ENCODE data around the gene MAMDC4.

The MAMDC4 gene

GRCh38 chr9:136826703-136827582 is 25.2 kb upstream of the MAMDC4 start:
- no peak overlapping the region for H3K4me2 ChIP-seq (ENCODE audit: low read depth, low read length, poor library complexity, severe bottlenecking)
- no peak overlapping the region for H2AFZ ChIP-seq (ENCODE audit: low read length)
- H3K9me3 ChIP-seq (ENCODE audit: insufficient read depth, low read depth, low read length): no peaks in the 10 kb centered on the region
- no peaks in the 10 kb centered on the region for H3F3A ChIP-seq (ENCODE audit: low read depth)
- no peaks in the 10 kb centered on the region for H3K27me3 ChIP-seq (ENCODE audit: insufficient read depth, low read length, poor library complexity, severe bottlenecking)
- peaks cover 34% of the 10 kb centered on the region; the same call in 1 of the 2 replicates for H3K36me3 ChIP-seq (ENCODE audit: insufficient read depth, low read length)
- no peaks in the 10 kb centered on the region for H3K79me2 ChIP-seq (ENCODE audit: insufficient read depth, low read length)
- H4K20me1 ChIP-seq (ENCODE audit: insufficient read depth, low read length, poor library complexity, severe bottlenecking): no peaks in the 10 kb centered on the region
- no peak overlapping the region for H3K9ac ChIP-seq (ENCODE audit: low read depth, low read length, poor library complexity, severe bottlenecking)
- H3K4me3 ChIP-seq (ENCODE audit: low read length, poor library complexity, severe bottlenecking): no peak overlapping the region
- no peaks in the 10 kb centered on the region for H3K9me2 ChIP-seq (replicated peaks; ENCODE audit: low read depth, low read length)
- H3K4me1 ChIP-seq (ENCODE audit: insufficient read depth, low read length, poor library complexity, severe bottlenecking): no peaks in the 10 kb centered on the region
- TF ChIP-seq, protein P1, sequence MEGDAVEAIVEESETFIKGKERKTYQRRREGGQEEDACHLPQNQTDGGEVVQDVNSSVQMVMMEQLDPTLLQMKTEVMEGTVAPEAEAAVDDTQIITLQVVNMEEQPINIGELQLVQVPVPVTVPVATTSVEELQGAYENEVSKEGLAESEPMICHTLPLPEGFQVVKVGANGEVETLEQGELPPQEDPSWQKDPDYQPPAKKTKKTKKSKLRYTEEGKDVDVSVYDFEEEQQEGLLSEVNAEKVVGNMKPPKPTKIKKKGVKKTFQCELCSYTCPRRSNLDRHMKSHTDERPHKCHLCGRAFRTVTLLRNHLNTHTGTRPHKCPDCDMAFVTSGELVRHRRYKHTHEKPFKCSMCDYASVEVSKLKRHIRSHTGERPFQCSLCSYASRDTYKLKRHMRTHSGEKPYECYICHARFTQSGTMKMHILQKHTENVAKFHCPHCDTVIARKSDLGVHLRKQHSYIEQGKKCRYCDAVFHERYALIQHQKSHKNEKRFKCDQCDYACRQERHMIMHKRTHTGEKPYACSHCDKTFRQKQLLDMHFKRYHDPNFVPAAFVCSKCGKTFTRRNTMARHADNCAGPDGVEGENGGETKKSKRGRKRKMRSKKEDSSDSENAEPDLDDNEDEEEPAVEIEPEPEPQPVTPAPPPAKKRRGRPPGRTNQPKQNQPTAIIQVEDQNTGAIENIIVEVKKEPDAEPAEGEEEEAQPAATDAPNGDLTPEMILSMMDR (conservative IDR thresholded peaks at IDR 0.05; ENCODE audit: low read length): no peak

- Histone ChIP-seq H3K9me2 (replicated peaks; ENCODE audit: low read depth, low read length) (no peaks in the 10 kb centered on the region), H3F3A (ENCODE audit: low read depth) (no peaks in the 10 kb centered on the region), H3K4me2 (ENCODE audit: low read depth, low read length, poor library complexity, severe bottlenecking) (no peak overlapping the region), H3K9me3 (ENCODE audit: insufficient read depth, low read depth, low read length) (no peaks in the 10 kb centered on the region), H3K9ac (ENCODE audit: low read depth, low read length, poor library complexity, severe bottlenecking) (no peak overlapping the region), H3K4me1 (ENCODE audit: insufficient read depth, low read length, poor library complexity, severe bottlenecking) (no peaks in the 10 kb centered on the region), H2AFZ (ENCODE audit: low read length) (no peak overlapping the region), H3K36me3 (ENCODE audit: insufficient read depth, low read length) (peaks cover 42% of the 10 kb centered on the region; the same call in 1 of the 2 replicates), H4K20me1 (ENCODE audit: insufficient read depth, low read length, poor library complexity, severe bottlenecking) (no peaks in the 10 kb centered on the region), H3K79me2 (ENCODE audit: insufficient read depth, low read length) (no peaks in the 10 kb centered on the region), H3K4me3 (ENCODE audit: low read length, poor library complexity, severe bottlenecking) (no peak overlapping the region), H3K27me3 (ENCODE audit: insufficient read depth, low read length, poor library complexity, severe bottlenecking) (no peaks in the 10 kb centered on the region)
- TF ChIP-seq, protein P1 (conservative IDR thresholded peaks at IDR 0.05; ENCODE audit: low read length): no peak
- no peak for TF ChIP-seq EZH2phosphoT487 (IDR thresholded peaks at IDR 0.05; ENCODE audit: borderline replicate concordance)
These were observed 24.2 kb upstream of the MAMDC4 start for GRCh38 chr9:136827794-136828473.

DNA sequence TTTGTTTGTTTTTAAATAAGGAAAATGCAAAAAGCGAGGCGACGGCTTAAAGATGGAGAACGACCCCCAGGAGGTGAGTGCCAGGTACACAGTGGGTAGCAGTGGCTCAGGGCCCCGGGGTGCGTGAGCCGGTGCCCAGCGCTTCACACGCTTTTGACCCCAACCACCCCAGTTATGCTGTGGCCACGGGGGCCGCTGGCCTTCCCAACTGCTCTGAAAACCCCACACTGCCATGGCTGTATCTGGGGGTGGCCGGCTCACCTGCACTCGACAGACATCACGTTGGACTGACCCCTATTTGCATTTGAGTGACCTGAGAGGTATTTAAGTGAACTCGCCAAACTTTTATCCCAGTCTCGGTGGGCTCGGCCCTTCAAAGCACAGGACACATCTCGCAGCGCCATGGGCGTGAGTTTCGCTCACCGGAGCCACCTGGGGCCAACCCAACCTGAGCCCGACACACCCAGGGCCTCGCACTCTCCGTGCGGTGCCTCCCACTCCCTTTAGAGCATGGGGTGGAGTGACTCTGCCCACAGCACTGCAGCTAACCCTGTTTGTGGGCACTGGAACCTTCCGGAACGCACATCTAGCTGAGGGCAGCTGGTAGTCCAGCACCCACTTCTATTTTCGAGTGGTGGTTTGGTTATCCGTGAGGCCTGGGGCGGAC is 23.5 kb upstream of the MAMDC4 start:
- Histone ChIP-seq H2AFZ (ENCODE audit: low read length) (no peak overlapping the region), H3K9me3 (ENCODE audit: insufficient read depth, low read depth, low read length) (no peaks in the 10 kb centered on the region), H3K27me3 (ENCODE audit: insufficient read depth, low read length, poor library complexity, severe bottlenecking) (no peaks in the 10 kb centered on the region), H3K79me2 (ENCODE audit: insufficient read depth, low read length) (no peaks in the 10 kb centered on the region), H3K36me3 (ENCODE audit: insufficient read depth, low read length) (peaks cover 40% of the 10 kb centered on the region; the same call in 1 of the 2 replicates), H3K9me2 (replicated peaks; ENCODE audit: low read depth, low read length) (no peaks in the 10 kb centered on the region), H3F3A (ENCODE audit: low read depth) (no peaks in the 10 kb centered on the region), H3K4me2 (ENCODE audit: low read depth, low read length, poor library complexity, severe bottlenecking) (no peak overlapping the region), H4K20me1 (ENCODE audit: insufficient read depth, low read length, poor library complexity, severe bottlenecking) (no peaks in the 10 kb centered on the region), H3K4me3 (ENCODE audit: low read length, poor library complexity, severe bottlenecking) (no peak overlapping the region), H3K4me1 (ENCODE audit: insufficient read depth, low read length, poor library complexity, severe bottlenecking) (no peaks in the 10 kb centered on the region), H3K9ac (ENCODE audit: low read depth, low read length, poor library complexity, severe bottlenecking) (no peak overlapping the region)
- no peak for TF ChIP-seq EZH2phosphoT487 (IDR thresholded peaks at IDR 0.05; ENCODE audit: borderline replicate concordance)
